ENCODE measurements around the gene SAFB.
A peak's percentile ranks its signal among the peaks of the same experiment; 100 is the strongest.
"Not testable (repeated sequence)": the region's sequence is repeated elsewhere in the genome, so short reads cannot be mapped to it uniquely, and the experiment has no call there.

Gene SAFB

GRCh38 chr19:5686326-5686646, 63.4 kb downstream of the SAFB start:
- peak in 1 of 14 donors; percentile 71 for DNase-seq

DNA sequence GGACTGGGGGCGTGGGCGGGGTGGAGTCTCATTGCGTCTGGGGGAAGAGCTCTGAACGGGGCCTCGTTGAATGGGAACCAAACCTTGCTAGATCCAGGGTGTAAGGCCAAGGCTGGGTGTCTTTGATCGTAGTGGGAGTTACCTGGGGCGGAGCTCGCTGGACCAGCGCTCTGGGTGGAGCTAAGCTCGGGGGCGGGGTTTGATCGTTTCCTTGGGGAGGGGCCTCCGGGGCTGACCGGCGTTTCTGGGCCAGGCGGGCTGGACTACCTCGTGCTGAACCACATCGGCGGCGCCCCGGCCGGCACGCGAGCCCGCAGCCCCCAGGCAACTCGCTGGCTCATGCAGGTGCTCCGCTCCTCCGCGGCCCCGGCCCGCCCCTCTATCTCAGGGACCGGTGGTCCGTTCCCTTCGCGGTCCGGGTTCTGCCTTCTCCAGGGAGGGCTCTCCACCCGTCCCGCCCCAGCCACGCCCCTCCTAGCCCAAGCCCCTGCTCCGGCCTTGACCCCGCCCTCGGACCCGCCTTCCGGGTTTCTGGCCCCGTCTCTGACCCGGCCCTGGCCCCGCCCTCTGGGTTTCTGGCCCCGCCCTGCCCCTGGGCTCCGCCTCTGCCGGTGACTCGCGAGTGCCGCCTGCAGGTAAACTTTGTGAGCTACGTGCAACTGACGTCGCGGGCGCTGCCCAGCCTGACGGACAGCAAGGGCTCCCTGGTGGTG, 63.9 kb downstream of the SAFB start:
- peak; percentile 51 to 92 (median 84) for DNase-seq

DNA sequence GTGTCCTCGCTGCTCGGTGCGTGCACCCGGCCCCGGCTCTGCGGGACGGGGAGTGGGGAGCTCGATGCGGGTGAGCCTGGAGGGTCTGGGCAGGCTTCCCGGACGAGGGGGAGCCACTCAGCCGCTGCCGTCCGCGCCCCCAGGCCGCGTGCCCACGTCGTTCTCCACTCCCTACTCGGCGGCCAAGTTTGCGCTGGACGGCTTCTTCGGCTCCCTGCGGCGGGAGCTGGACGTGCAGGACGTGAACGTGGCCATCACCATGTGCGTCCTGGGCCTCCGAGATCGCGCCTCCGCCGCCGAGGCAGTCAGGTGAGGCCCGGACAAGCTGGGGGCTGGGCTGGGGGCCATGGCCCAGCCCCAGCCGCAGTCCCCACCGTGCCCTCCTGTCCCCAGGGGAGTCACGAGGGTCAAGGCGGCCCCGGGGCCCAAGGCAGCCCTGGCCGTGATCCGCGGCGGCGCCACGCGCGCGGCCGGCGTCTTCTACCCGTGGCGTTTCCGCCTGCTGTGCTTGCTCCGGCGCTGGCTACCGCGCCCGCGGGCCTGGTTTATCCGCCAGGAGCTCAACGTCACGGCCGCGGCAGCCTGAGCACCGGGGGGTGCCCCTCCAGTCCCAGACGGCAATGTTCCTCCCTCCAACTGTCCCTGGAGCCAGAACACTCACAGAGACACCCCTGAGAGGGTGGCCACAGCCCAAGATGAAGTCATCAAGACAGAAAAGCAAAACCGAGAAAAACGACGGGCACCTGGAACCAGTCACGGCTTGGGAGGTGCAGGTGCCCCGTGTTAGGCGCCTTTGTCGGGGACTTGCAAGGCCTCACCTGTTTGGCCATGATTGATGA, 64.7 kb downstream of the SAFB start:
- no peak for DNase-seq

DNA sequence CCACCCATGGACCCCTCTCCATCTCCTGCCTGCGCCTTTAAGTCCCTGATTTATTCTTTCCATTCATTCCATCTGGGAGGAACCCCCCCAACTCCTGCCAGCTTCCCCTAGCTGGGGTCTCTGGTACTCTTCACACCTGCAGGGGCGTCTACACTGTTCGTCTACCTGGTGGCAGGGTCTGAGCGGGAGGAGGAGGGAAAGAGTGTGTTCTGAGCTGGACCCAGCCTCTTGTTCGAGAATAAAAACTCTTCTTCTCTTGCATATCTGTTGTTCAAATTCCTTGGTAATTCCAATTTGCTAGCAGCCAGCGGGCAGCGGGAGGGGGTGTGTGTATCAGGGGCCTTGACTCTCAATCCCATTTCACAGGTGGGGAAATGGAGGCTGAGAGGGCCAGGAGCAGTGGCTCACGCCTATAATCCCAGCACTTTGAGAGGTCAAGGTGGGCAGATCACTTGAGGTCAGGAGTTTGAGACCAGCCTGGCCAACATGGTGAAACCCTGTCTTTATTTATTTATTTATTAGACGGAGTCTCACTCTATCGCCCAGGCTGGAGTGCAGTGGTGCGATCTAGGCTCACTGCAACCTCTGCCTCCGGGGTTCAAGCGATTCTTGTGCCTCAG, 65.5 kb downstream of the SAFB start:
- not testable (repeated sequence) for DNase-seq

GRCh38 chr19:5690125-5690954, 67.5 kb downstream of the SAFB start, which contains the start of gene RPL36:
Gene RPL36, plus strand, starts transcription at chr19:5690295. Its CDS starts 213 bp downstream, at chr19:5690508.
- DNase-seq: peak; percentile 72 to 98 (median 94)

GRCh38 chr19:5690955-5691821, 68.3 kb downstream of the SAFB start:
- peak in 6 of 14 donors; percentile 13 to 49 (median 28) for DNase-seq

DNA sequence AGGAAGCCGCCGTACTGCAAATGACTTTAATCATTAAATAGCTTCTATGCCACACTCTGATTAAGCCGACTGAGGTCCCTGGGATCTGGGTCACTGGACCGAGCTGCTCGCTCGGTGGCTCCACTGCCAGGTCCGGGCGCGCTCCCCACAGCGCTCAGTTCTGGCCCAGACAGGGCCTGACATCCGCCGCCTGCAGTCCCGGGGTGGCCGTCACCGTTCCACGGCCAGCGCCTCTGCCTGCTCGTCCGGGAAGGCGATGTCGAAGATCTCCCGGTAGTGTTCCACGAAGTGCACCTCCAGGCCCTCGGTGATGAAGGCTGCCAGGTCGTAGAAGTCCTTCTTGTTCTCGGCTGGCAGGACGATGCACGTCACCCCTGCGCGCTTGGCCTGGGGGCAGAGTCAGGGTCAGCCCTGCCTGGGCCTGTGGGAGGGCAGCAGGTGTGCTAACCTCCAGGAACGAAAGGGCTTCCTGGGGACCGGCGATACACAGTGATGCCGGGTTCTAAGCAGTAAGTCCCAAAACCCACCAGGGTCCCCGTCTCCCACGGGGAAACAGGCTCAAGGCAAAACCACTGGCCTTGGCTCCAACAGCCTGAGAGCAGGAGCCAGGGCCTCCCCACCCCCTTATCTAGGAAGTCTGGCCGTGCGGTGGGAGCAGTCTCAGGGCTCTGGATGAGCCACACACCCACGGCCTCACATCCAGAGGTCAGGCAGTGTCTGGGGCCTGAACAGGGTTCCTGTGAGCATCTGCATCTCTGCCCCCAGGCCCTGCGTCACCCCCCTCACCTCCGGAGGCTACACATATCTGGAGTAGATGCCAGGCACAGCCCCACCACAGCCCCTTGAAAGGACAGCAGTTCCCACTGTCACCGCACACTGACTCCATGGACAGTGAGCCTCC, 69.2 kb downstream of the SAFB start:
- peak in 4 of 14 donors; percentile 13 to 49 (median 32) for DNase-seq

DNA sequence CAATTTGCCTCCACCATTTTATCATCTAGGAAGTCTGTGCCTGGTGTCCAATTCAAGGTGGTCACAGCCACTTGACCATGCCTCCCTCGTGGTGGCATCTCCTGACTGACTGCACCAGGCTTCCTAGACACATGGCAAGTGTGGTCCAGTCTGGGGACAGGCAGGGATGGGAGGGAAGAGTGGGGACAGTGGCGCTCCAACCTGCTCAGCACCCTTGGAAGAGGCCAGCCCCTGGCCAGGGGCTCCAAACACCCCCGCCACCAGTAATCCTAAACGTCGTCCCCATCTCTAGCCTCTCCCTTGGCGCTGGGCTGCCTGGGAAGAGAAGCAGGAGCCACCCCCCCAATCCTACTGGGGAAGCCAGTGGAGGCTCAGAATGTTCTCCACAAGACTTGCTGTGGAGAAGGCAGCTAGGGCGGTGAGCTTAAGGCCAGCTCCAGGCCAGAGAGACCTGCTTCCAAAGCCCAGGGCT, 69.9 kb downstream of the SAFB start:
- DNase-seq: no peak

- no peak for DNase-seq
Measured at GRCh38 chr19:5693195-5694166, 70.6 kb downstream of the SAFB start.

GRCh38 chr19:5694167-5694955, 71.5 kb downstream of the SAFB start:
- DNase-seq: no peak

GRCh38 chr19:5694956-5695648, 72.2 kb downstream of the SAFB start:
- no peak for DNase-seq

GRCh38 chr19:5695649-5696195, 72.8 kb downstream of the SAFB start:
- no peak for DNase-seq

- DNase-seq: no peak
Measured at GRCh38 chr19:5696196-5697021, 73.5 kb downstream of the SAFB start.

DNA sequence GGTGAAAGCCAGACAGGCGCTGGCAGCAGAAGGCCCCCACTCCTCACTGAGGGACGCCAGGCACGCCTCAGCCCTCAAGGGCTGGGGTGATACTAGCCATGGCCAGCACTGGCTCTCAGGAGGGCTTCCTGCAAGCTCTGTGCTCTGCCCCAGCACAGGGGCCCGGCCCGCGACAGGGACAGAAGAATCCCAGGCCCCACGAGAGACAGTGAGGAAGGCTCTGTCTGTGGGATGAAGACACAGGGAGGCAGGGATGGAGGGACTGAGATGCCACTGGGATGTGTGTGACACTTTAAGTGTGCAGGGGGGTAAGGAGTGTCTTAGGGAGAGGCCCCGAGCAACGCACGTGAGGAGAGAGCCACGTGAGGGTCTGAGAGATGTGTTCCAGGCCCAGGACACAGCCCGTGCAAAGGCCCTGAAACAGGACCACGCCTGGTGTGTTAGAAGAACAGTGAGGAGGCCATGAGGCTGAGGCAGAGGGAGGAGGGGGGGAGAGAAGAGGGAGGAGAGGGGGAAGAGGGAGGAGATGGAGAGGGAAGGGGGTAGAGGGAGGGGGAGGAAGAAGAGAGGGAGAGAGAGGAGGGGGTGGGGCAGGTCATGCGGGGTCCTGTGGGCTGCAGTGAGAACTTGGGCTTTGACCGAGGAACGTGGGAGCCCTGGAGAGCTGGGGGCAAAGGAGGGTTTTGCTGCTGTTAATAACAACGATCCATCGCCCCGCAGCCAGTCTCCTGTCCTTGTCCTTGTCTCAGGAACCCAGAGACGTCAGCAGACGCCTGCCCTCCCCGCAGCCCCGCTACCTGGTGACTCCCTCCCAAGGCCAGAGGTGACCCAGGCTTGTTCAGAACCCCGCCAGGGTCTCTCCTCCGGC, 74.4 kb downstream of the SAFB start:
- no peak for DNase-seq
